CD4-positive, alpha-beta T cell treated with Interleukin-2 at 100 ng/mL for 4 hours (primary cell): ENCODE results near the gene DNER.
"Not testable (repeated sequence)": the region's sequence is repeated elsewhere in the genome, so short reads cannot be mapped to it uniquely, and the experiment has no call there.

Source experiments
- DNase-seq: peaks from one replicate; pipeline ENCODE4 v3.0.0-alpha.2; 2020; ENCODE audit warnings: low spot score

Gene DNER

GRCh38 chr2:229405796-229406195 is 308.6 kb downstream of the DNER start:
- DNase-seq, result no peak

GRCh38 chr2:229403296-229403695 is 311.1 kb downstream of the DNER start:
- no peak for DNase-seq

GRCh38 chr2:229401171-229401865 is 313.0 kb downstream of the DNER start:
- DNase-seq, result no peak

GRCh38 chr2:229393926-229394325 is 320.4 kb downstream of the DNER start:
- DNase-seq, result no peak

GRCh38 chr2:229392196-229392595 is 322.2 kb downstream of the DNER start:
- no peak for DNase-seq

GRCh38 chr2:229388731-229389130 is 325.6 kb downstream of the DNER start:
- no peak for DNase-seq

GRCh38 chr2:229387866-229388265 is 326.5 kb downstream of the DNER start:
- DNase-seq, result no peak

GRCh38 chr2:229380101-229380625 is 334.2 kb downstream of the DNER start:
- DNase-seq, result no peak

GRCh38 chr2:229378386-229378785 is 336.0 kb downstream of the DNER start:
- no peak for DNase-seq

- DNase-seq, result no peak
Measured at GRCh38 chr2:229376866-229377265, 337.5 kb downstream of the DNER start.

- no peak for DNase-seq
Measured at GRCh38 chr2:229375251-229375650, 339.1 kb downstream of the DNER start.

- not testable (repeated sequence) for DNase-seq
Measured at GRCh38 chr2:229373311-229373710, 341.0 kb downstream of the DNER start.

- no peak for DNase-seq
Measured at GRCh38 chr2:229372207-229372606, 342.1 kb downstream of the DNER start.

GRCh38 chr2:229371086-229371485 is 343.3 kb downstream of the DNER start:
- DNase-seq, result no peak

GRCh38 chr2:229370509-229370908 is 343.8 kb downstream of the DNER start:
- DNase-seq, result no peak

GRCh38 chr2:229363185-229363814 is 351.1 kb downstream of the DNER start:
- no peak for DNase-seq

- DNase-seq, result no peak
Measured at GRCh38 chr2:229350883-229351282, 363.5 kb downstream of the DNER start.

GRCh38 chr2:229350117-229350805 is 364.1 kb downstream of the DNER start:
- no peak for DNase-seq

- DNase-seq, result no peak
Measured at GRCh38 chr2:229348128-229348527, 366.2 kb downstream of the DNER start.

- DNase-seq, result no peak
Measured at GRCh38 chr2:229346816-229347540, 367.4 kb downstream of the DNER start.

GRCh38 chr2:229344955-229345354 is 369.4 kb downstream of the DNER start:
- no peak for DNase-seq

GRCh38 chr2:229344151-229344551 is 370.2 kb downstream of the DNER start:
- no peak for DNase-seq
